Ovary (tissue), 3 donors: ENCODE data around the gene AOPEP.

Experiments used
- CTCF ChIP-seq, 3 donors: fragments of 450-650 bp in 2 of 3; fragments of 200-600 bp in 1 of 3; IDR thresholded peaks; one replicate each; pipeline versions ENCODE4 v1.5.1 to v1.8.0; 2016 to 2022; ENCODE audit warnings: antibody characterized with exemption in 3 of 3, mild to moderate bottlenecking in 1 of 3
- EP300 ChIP-seq: sonication (generic); formaldehyde crosslinking; IDR thresholded peaks from one replicate; pipeline ENCODE4 v1.6.1; 2017; ENCODE audit warnings: antibody characterized with exemption
- POLR2A ChIP-seq: fragments of 450-650 bp; IDR thresholded peaks from one replicate; pipeline ENCODE4 v1.6.1; 2017; ENCODE audit warnings: antibody characterized with exemption, mild to moderate bottlenecking, moderate library complexity
- donor health status: DM: no; HTN: no; CAD: no.

- TF ChIP-seq POLR2A (no peak), CTCF (IDR thresholded peaks at IDR 0.05) (no peak), EP300 (no peak)
These were observed 179.7 kb downstream of the AOPEP start for GRCh38 chr9:94906181-94906580.
